Activated CD8-positive, alpha-beta T cell treated with anti-CD3 and anti-CD28 coated beads, Interleukin-2, amount 10 ng/mL, durations not matched to agents 7 days and 5 days (primary cell): ENCODE measurements around the gene ACER3. TPM values are rescaled to one million over a fixed set of nuclear protein-coding genes. Genes with fewer than 3 reads are reported as not detected.

Experiments
- ATAC-seq: fragments of 150-1000 bp; cut with Tn5 transposase; one replicate; pipeline ENCODE4 v1.10.0; 2021; ENCODE audit warnings: moderate library complexity
- CTCF ChIA-PET: fragments of 350-600 bp; sonication (Branson Sonifier 250); formaldehyde crosslinking; loops from one replicate; lab custom pipeline; 2021; ENCODE audit warnings: antibody characterized with exemption; lab: Charles Lee
- POLR2A ChIA-PET: fragments of 350-600 bp; sonication (Branson Sonifier 250); formaldehyde crosslinking; loops from one replicate; lab custom pipeline; 2021; ENCODE audit warnings: antibody characterized with exemption; lab: Charles Lee
- DNase-seq: peaks from one replicate; pipeline ENCODE4 v3.0.0-alpha.2; 2020
- H3K27ac Mint-ChIP-seq: one replicate; pipeline ENCODE4 v1.8.0; 2021; ENCODE audit warnings: mild to moderate bottlenecking, mixed read lengths
- H3K27me3 Mint-ChIP-seq: one replicate; pipeline ENCODE4 v1.8.0; 2021; ENCODE audit warnings: low read depth, mixed read lengths
- H3K36me3 Mint-ChIP-seq: one replicate; pipeline ENCODE4 v1.8.0; 2021; ENCODE audit warnings: low read depth, mixed read lengths
- H3K4me1 Mint-ChIP-seq: one replicate; pipeline ENCODE4 v1.8.0; 2021; ENCODE audit warnings: low read depth, mixed read lengths
- H3K4me3 Mint-ChIP-seq: one replicate; pipeline ENCODE4 v1.8.0; 2021; ENCODE audit warnings: mild to moderate bottlenecking, mixed read lengths
- H3K9me3 Mint-ChIP-seq: one replicate; pipeline ENCODE4 v1.8.0; 2022; ENCODE audit warnings: mixed read lengths; ENCODE audit not compliant: insufficient read depth
- total RNA-seq, 2 experiments: library from RNA; stranded (reverse); gene quantifications; one replicate each; pipeline ENCODE4 v1.2.3, GENCODE V29; 2021

ACER3 gene
- total RNA-seq, 2 experiments from 2014 or later, result 9.4 to 13.8 TPM

DNA sequence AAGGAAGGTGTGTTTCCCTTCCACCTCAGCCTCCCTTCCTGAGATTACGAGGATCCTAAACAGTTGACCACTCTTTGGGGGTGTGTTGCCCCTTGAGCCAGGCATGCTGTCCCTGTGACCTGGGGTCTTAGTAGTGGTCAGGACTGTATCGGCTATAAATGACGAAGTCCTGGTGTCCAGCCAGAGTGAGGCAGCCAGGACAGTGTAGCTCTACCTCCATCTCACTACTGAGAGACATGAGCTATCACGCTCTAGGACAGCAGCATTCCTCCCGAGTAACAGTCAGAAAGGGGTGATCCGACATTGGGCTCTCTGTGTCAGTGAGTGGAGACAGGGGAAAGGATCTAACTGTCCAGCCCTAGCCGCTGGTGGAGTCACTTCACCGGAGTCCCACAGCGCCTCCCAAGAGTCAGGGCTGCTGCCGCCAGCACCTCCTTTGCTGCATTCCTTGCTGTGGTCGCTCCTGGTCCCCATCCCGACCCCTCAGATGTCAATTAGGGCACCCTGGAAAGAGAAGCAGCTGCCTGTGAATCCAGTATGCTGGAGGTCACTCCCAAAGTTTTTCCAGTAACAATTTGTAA, 170.2 kb downstream of the ACER3 start:
- H3K36me3 Mint-ChIP-seq, result no peaks in the 10 kb centered on the region
- H3K27me3 Mint-ChIP-seq, result peaks cover 16% of the 10 kb centered on the region
- ChIA-PET CTCF (interaction anchor here (0.9 to 1.4 kb wide), 3 partner anchors 60 to 111 kb away, joined by 3 to 5 read pairs (median 4); no protein-coding TSS in a partner anchor), POLR2A (no interaction called here)
- no peaks in the 10 kb centered on the region for H3K4me1 Mint-ChIP-seq
- no peak overlapping the region for H3K4me3 Mint-ChIP-seq
- DNase-seq (no peak), ATAC-seq (no peak)
- H3K27ac Mint-ChIP-seq, result no peak overlapping the region
- no peaks in the 10 kb centered on the region for H3K9me3 Mint-ChIP-seq

GRCh38 chr11:77031599-77031998, 170.9 kb downstream of the ACER3 start:
- ChIA-PET CTCF (no interaction called here), POLR2A (no interaction called here)
- no peaks in the 10 kb centered on the region for H3K36me3 Mint-ChIP-seq
- ATAC-seq (no peak), DNase-seq (no peak)
- no peak overlapping the region for H3K27ac Mint-ChIP-seq
- no peaks in the 10 kb centered on the region for H3K4me1 Mint-ChIP-seq
- H3K4me3 Mint-ChIP-seq, result no peak overlapping the region
- H3K27me3 Mint-ChIP-seq, result peaks cover 21% of the 10 kb centered on the region
- no peaks in the 10 kb centered on the region for H3K9me3 Mint-ChIP-seq

DNA sequence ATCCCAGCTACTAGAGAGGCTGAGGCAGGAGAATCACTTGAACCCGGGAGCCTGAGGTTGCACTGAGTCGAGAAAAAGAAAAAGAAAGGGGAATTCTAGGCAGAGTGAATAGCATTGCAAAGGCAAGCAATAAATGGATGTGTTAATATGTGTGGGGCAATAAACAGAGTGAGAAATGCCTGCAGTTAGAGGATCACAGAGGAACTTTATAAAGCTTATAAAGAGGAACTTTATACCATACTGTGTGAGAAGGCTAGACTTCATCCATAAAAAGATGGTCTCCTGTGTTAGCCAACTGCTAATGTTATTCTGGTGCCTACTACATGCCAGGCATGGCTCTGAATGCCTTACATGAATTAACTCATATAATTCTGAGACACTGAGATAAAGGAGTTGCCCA, 174.3 kb downstream of the ACER3 start:
- ChIA-PET POLR2A (no interaction called here), CTCF (interaction anchor here (1.8 kb wide), 1 partner anchor 115 kb away, joined by 7 read pairs; no protein-coding TSS in a partner anchor)
- no peak overlapping the region for H3K4me3 Mint-ChIP-seq
- H3K27ac Mint-ChIP-seq, result no peak overlapping the region
- no peaks in the 10 kb centered on the region for H3K36me3 Mint-ChIP-seq
- H3K9me3 Mint-ChIP-seq, result no peaks in the 10 kb centered on the region
- ATAC-seq, result no peak
- DNase-seq, result no peak
- H3K27me3 Mint-ChIP-seq, result peaks cover 32% of the 10 kb centered on the region
- H3K4me1 Mint-ChIP-seq, result peaks cover 5% of the 10 kb centered on the region

GRCh38 chr11:77035580-77035979, 174.9 kb downstream of the ACER3 start:
- ChIA-PET CTCF (interaction anchor here (1.8 kb wide), 1 partner anchor 116 kb away, joined by 7 read pairs; no protein-coding TSS in a partner anchor), POLR2A (no interaction called here)
- DNase-seq, result no peak
- no peak overlapping the region for H3K4me3 Mint-ChIP-seq
- H3K4me1 Mint-ChIP-seq, result peaks cover 5% of the 10 kb centered on the region
- no peak for ATAC-seq
- H3K36me3 Mint-ChIP-seq, result no peaks in the 10 kb centered on the region
- H3K27me3 Mint-ChIP-seq, result peaks cover 34% of the 10 kb centered on the region
- no peak overlapping the region for H3K27ac Mint-ChIP-seq
- H3K9me3 Mint-ChIP-seq, result no peaks in the 10 kb centered on the region

GRCh38 chr11:77036398-77036797, 175.7 kb downstream of the ACER3 start:
- ChIA-PET CTCF (interaction anchor here (1.8 kb wide), 1 partner anchor 117 kb away, joined by 8 read pairs; no protein-coding TSS in a partner anchor), POLR2A (no interaction called here)
- Mint-ChIP-seq H3K36me3 (no peaks in the 10 kb centered on the region), H3K27me3 (peaks cover 39% of the 10 kb centered on the region), H3K4me1 (peaks cover 9% of the 10 kb centered on the region), H3K9me3 (no peaks in the 10 kb centered on the region), H3K4me3 (no peak overlapping the region), H3K27ac (no peak overlapping the region)
- no peak for ATAC-seq
- DNase-seq, result no peak

DNA sequence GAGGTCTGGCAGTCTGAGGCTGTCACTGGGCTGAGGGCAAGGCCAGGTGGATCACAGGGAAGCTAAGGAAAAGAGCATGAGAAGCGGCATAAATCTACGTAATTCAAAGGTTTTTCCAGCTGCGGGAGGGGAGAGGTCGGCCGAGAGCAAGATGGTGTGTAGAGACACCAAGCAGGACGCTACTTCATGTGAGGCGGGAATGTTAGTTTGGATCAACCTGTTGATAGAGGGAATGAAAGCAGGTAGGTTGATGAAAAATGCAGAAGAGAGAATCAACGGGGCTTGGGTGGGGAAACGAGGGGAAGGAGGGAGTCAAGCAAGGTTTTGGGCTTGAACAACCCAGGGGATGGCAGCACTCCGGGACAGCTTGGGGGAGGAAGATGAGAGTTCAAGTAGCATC, 176.3 kb downstream of the ACER3 start:
- CTCF ChIA-PET, result interaction anchor here (1.0 to 1.8 kb wide), 2 partner anchors 10 to 117 kb away, joined by 3 to 8 read pairs; no protein-coding TSS in a partner anchor
- DNase-seq (no peak), ATAC-seq (no peak)
- Mint-ChIP-seq H3K27me3 (peaks cover 39% of the 10 kb centered on the region), H3K9me3 (no peaks in the 10 kb centered on the region), H3K4me1 (peaks cover 9% of the 10 kb centered on the region), H3K36me3 (no peaks in the 10 kb centered on the region), H3K27ac (no peak overlapping the region), H3K4me3 (no peak overlapping the region)
- POLR2A ChIA-PET, result no interaction called here

DNA sequence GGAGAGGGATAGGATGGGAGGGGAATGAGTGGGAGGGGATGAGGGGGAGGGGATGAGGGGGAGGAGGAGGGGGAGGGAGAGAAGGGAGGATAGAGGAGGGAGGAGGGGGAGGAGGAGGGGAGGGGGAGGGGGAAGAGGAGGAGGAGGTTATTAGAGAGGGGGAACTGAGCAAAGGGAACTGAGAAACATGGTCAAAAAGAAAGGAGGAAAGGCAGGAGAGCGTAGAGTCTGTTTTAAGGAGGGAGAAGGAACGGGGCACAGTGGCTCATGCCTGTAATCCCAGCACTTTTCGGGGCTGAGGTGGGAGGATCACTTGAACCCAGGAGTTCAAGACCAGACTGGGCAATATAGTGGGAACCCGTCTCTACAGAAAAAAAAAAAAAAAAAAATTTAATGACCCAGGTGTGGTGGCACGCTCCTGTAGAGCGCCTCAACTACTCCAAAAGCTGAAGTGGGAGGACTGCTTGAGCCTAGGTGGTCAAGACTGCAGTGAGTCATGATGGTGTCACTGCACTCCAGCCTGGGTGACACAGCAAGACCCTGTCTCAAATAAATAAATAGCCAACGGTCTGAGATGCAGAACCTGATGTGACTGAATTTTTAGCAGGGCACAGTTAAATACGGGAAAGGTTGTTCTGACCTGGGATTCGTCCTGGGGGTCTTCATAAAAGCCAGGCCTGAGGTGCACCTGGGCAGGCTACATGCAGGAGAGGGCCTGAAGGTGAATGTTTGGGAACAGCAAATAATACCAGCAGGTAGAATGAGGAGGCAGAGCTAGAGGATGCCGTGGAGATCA, 177.5 kb downstream of the ACER3 start:
- Mint-ChIP-seq H3K4me1 (peaks cover 9% of the 10 kb centered on the region), H3K4me3 (no peak overlapping the region), H3K36me3 (no peaks in the 10 kb centered on the region), H3K27me3 (peaks cover 42% of the 10 kb centered on the region), H3K27ac (no peak overlapping the region), H3K9me3 (no peaks in the 10 kb centered on the region)
- ATAC-seq (no peak), DNase-seq (no peak)
- ChIA-PET POLR2A (no interaction called here), CTCF (interaction anchor here (1.0 to 2.1 kb wide), 2 partner anchors 9 to 10 kb away, joined by 3 to 8 read pairs; no protein-coding TSS in a partner anchor)

GRCh38 chr11:77038825-77039326, 178.2 kb downstream of the ACER3 start:
- POLR2A ChIA-PET, result no interaction called here
- Mint-ChIP-seq H3K4me3 (no peak overlapping the region), H3K27ac (no peak overlapping the region), H3K9me3 (no peaks in the 10 kb centered on the region), H3K4me1 (peaks cover 9% of the 10 kb centered on the region), H3K36me3 (no peaks in the 10 kb centered on the region), H3K27me3 (peaks cover 42% of the 10 kb centered on the region)
- ATAC-seq, result no peak
- DNase-seq, result no peak
- CTCF ChIA-PET, result interaction anchor here (1.0 to 2.6 kb wide), 4 partner anchors 9 to 231 kb away, joined by 3 to 25 read pairs (median 12); no protein-coding TSS in a partner anchor

DNA sequence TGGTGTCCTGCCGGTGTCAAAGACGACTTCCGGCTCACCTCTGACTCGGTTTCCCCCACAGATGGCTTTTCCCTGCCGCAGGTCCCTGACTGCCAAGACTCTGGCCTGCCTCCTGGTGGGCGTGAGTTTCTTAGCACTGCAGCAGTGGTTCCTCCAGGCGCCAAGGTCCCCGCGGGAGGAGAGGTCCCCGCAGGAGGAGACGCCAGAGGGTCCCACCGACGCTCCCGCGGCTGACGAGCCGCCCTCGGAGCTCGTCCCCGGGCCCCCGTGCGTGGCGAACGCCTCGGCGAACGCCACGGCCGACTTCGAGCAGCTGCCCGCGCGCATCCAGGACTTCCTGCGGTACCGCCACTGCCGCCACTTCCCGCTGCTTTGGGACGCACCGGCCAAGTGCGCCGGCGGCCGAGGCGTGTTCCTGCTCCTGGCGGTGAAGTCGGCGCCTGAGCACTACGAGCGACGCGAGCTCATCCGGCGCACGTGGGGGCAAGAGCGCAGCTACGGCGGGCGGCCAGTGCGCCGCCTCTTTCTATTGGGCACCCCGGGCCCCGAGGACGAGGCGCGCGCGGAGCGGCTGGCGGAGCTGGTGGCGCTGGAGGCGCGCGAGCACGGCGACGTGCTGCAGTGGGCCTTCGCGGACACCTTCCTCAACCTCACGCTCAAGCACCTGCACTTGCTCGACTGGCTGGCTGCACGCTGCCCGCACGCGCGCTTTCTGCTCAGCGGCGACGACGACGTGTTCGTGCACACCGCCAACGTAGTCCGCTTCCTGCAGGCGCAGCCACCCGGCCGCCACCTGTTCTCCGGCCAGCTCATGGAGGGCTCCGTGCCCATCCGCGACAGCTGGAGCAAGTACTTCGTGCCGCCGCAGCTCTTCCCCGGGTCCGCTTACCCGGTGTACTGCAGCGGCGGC, 179.0 kb downstream of the ACER3 start:
- Mint-ChIP-seq H3K36me3 (no peaks in the 10 kb centered on the region), H3K4me1 (peaks cover 9% of the 10 kb centered on the region), H3K9me3 (no peaks in the 10 kb centered on the region), H3K4me3 (no peak overlapping the region), H3K27ac (no peak overlapping the region), H3K27me3 (peaks cover 44% of the 10 kb centered on the region)
- DNase-seq (peak; percentile 44), ATAC-seq (peak; percentile 80)
- CTCF ChIA-PET, result interaction anchor here (0.8 to 2.6 kb wide), 5 partner anchors 8 to 232 kb away, joined by 3 to 25 read pairs (median 8); no protein-coding TSS in a partner anchor
- POLR2A ChIA-PET, result interaction anchor here (0.8 kb wide), 1 partner anchor 51 kb away, joined by 3 read pairs; no protein-coding TSS in a partner anchor

GRCh38 chr11:77040401-77040777, 179.7 kb downstream of the ACER3 start:
- Mint-ChIP-seq H3K36me3 (no peaks in the 10 kb centered on the region), H3K27me3 (peaks cover 42% of the 10 kb centered on the region), H3K4me1 (peaks cover 9% of the 10 kb centered on the region), H3K27ac (no peak overlapping the region), H3K4me3 (no peak overlapping the region), H3K9me3 (no peaks in the 10 kb centered on the region)
- CTCF ChIA-PET, result interaction anchor here (2.1 to 2.6 kb wide), 3 partner anchors 8 to 121 kb away, joined by 8 to 25 read pairs (median 15); no protein-coding TSS in a partner anchor
- POLR2A ChIA-PET, result interaction anchor here (0.8 kb wide), 1 partner anchor 51 kb away, joined by 3 read pairs; no protein-coding TSS in a partner anchor
- ATAC-seq, result no peak
- DNase-seq, result no peak

- H3K27me3 Mint-ChIP-seq, result peaks cover 45% of the 10 kb centered on the region
- H3K27ac Mint-ChIP-seq, result no peak overlapping the region
- H3K36me3 Mint-ChIP-seq, result no peaks in the 10 kb centered on the region
- no peak for DNase-seq
- ChIA-PET CTCF (interaction anchor here (2.4 to 2.6 kb wide), 2 partner anchors 51 to 122 kb away, joined by 15 to 25 read pairs; no protein-coding TSS in a partner anchor), POLR2A (no interaction called here)
- no peak for ATAC-seq
- peaks cover 13% of the 10 kb centered on the region for H3K4me1 Mint-ChIP-seq
- no peak overlapping the region for H3K4me3 Mint-ChIP-seq
- H3K9me3 Mint-ChIP-seq, result no peaks in the 10 kb centered on the region
These were observed 180.2 kb downstream of the ACER3 start for GRCh38 chr11:77040889-77041288.
